ENCODE data around the gene MYH11. TPM values are rescaled to one million over a fixed set of nuclear protein-coding genes. Genes with fewer than 3 reads are reported as not detected.

Gene MYH11
- total RNA-seq, 1 experiment from 2014 or later, result 0.05 TPM

DNA sequence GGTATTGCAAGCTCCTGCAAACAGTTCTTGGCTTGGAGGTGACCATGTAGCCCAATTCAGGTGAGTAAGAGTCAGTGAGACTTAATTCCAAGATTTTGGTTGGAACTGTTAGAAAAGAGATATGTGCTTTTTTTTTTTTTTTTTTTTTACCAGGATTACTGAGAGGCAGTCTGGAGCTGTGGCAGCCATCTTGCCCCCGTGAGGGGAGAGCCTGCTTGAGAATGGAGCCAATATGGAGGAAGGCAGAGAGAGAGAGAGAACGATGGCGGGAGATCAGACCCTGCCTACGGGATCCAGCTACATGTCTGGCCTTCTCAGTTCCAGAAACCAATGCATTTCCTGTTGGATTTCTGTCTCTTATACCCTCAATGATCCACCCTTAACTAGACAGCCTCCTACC is 97.8 kb downstream of the MYH11 start:
- TF ChIP-seq CTCF (IDR thresholded peaks at IDR 0.05; ENCODE audit: unreplicated experiment), result no peak
- Mint-ChIP-seq H3K4me3 (ENCODE audit: low read depth, unreplicated experiment) (no peak overlapping the region), H3K9me3 (ENCODE audit: low read depth, unreplicated experiment) (no peaks in the 10 kb centered on the region), H3K27ac (ENCODE audit: unreplicated experiment) (no peak overlapping the region), H3K4me1 (ENCODE audit: low read depth, unreplicated experiment) (no peaks in the 10 kb centered on the region), H3K36me3 (ENCODE audit: insufficient read depth, unreplicated experiment) (no peaks in the 10 kb centered on the region), H3K27me3 (ENCODE audit: unreplicated experiment) (peaks cover 29% of the 10 kb centered on the region)
- intact Hi-C loops (cut with micrococcal nuclease; ENCODE audit: unreplicated experiment), result no loop called here
- DNase-seq, result no peak
- no TSS peak for BruUV-seq (replicated peaks)
- CTCF ChIA-PET, result interaction anchor here (0.6 to 0.7 kb wide), 3 partner anchors 44 to 161 kb away, joined by 3 to 4 read pairs (median 3); no protein-coding TSS in a partner anchor

- CTCF ChIA-PET, result interaction anchor here (0.7 to 1.0 kb wide), 2 partner anchors 25 to 565 kb away, joined by 4 to 8 read pairs; no protein-coding TSS in a partner anchor
- Mint-ChIP-seq H3K27me3 (ENCODE audit: unreplicated experiment) (peaks cover 24% of the 10 kb centered on the region), H3K27ac (ENCODE audit: unreplicated experiment) (no peak overlapping the region), H3K36me3 (ENCODE audit: insufficient read depth, unreplicated experiment) (no peaks in the 10 kb centered on the region), H3K9me3 (ENCODE audit: low read depth, unreplicated experiment) (no peaks in the 10 kb centered on the region), H3K4me3 (ENCODE audit: low read depth, unreplicated experiment) (no peak overlapping the region), H3K4me1 (ENCODE audit: low read depth, unreplicated experiment) (no peaks in the 10 kb centered on the region)
- no peak for DNase-seq
- TF ChIP-seq CTCF (IDR thresholded peaks at IDR 0.05; ENCODE audit: unreplicated experiment), result no peak
- BruUV-seq (replicated peaks), result no TSS peak
- intact Hi-C loops (cut with micrococcal nuclease; ENCODE audit: unreplicated experiment), result no loop called here
These were observed 99.1 kb downstream of the MYH11 start for GRCh38 chr16:15757630-15758251.

DNA sequence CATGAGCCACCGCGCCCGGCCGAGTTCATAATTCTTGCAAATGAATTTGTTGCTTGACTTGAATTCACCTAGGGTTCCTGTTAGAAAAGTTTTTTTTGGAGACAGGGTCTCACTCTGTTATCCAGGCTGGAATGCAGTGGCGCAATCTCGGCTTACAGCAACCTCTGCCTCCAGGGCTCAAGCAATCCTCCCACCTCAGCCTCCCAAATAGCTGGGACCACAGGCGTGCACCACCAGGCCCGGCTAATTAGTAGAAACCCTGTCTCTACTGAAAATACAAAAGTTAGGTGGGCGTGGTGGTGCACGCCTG is 99.8 kb downstream of the MYH11 start:
- H3K27ac Mint-ChIP-seq (ENCODE audit: unreplicated experiment), result no peak overlapping the region
- no peaks in the 10 kb centered on the region for H3K4me1 Mint-ChIP-seq (ENCODE audit: low read depth, unreplicated experiment)
- H3K27me3 Mint-ChIP-seq (ENCODE audit: unreplicated experiment), result peaks cover 17% of the 10 kb centered on the region
- no peak for TF ChIP-seq CTCF (IDR thresholded peaks at IDR 0.05; ENCODE audit: unreplicated experiment)
- BruUV-seq (replicated peaks), result no TSS peak
- DNase-seq, result no peak
- H3K9me3 Mint-ChIP-seq (ENCODE audit: low read depth, unreplicated experiment), result no peaks in the 10 kb centered on the region
- intact Hi-C loops (cut with micrococcal nuclease; ENCODE audit: unreplicated experiment), result no loop called here
- CTCF ChIA-PET, result interaction anchor here (0.6 to 0.7 kb wide), 3 partner anchors 16 to 90 kb away, joined by 3 to 5 read pairs (median 5); no protein-coding TSS in a partner anchor
- H3K36me3 Mint-ChIP-seq (ENCODE audit: insufficient read depth, unreplicated experiment), result no peaks in the 10 kb centered on the region
- H3K4me3 Mint-ChIP-seq (ENCODE audit: low read depth, unreplicated experiment), result no peak overlapping the region

DNA sequence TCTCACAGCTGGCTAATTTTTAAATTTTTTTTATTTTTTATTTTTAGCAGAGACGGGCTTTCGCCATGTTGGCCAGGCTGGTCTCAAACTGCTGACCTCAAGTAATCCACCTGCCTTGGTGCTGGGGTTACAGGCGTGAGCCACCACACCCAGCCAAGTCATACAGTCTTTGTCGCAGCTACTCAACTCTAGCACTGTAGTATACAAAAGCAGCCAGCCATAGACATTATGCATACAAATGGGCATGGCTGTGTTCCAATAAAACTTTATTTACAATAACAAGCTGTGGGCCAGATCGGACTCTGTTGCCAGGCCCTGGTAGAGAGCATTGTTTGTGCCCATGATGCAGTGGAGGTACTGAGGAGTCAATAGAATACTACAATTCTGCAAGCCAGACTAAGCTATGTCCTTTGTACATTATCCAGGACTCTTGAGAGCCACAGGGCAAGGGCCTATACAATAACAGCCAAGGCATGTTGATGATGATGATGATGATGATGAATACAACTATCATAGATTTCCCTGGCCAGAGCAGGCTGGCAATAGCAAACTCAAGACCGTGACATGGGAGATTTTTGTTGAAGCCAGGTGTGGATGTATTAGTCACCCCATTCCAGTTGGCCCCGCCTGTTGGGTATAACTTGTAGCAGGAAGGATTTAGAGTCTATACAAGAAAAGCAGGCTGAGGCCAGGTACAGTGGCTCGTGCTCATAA is 101.8 kb downstream of the MYH11 start:
- H3K27me3 Mint-ChIP-seq (ENCODE audit: unreplicated experiment), result peaks cover 9% of the 10 kb centered on the region
- no TSS peak for BruUV-seq (replicated peaks)
- H3K4me1 Mint-ChIP-seq (ENCODE audit: low read depth, unreplicated experiment), result no peaks in the 10 kb centered on the region
- DNase-seq, result no peak
- no peaks in the 10 kb centered on the region for H3K9me3 Mint-ChIP-seq (ENCODE audit: low read depth, unreplicated experiment)
- CTCF ChIA-PET, result no interaction called here
- intact Hi-C loops (cut with micrococcal nuclease; ENCODE audit: unreplicated experiment), result no loop called here
- no peaks in the 10 kb centered on the region for H3K36me3 Mint-ChIP-seq (ENCODE audit: insufficient read depth, unreplicated experiment)
- no peak overlapping the region for H3K27ac Mint-ChIP-seq (ENCODE audit: unreplicated experiment)
- TF ChIP-seq CTCF (IDR thresholded peaks at IDR 0.05; ENCODE audit: unreplicated experiment), result no peak
- no peak overlapping the region for H3K4me3 Mint-ChIP-seq (ENCODE audit: low read depth, unreplicated experiment)

All from Calu3 (cell line).